D721Med (cell line): Measurements from ENCODE around the gene RAB3C.

Experiments
- DNase-seq: peaks from one replicate; pipeline ENCODE4 v3.0.0; 2011; ENCODE audit warnings: low spot score; ENCODE audit not compliant: insufficient read length
- FAIRE-seq: peaks from 2 replicates; lab custom pipeline; 2011; peaks lifted over from hg19 to GRCh38; lab: Jason Lieb, UNC
- TF ChIP-seq, protein P1 (sequence below): IDR thresholded peaks from 2 replicates; pipeline ENCODE4 v1.5.1; 2012; ENCODE audit warnings: mild to moderate bottlenecking, control low read depth; ENCODE audit not compliant: insufficient read depth; ENCODE audit errors: missing control alignments

The RAB3C gene

DNA sequence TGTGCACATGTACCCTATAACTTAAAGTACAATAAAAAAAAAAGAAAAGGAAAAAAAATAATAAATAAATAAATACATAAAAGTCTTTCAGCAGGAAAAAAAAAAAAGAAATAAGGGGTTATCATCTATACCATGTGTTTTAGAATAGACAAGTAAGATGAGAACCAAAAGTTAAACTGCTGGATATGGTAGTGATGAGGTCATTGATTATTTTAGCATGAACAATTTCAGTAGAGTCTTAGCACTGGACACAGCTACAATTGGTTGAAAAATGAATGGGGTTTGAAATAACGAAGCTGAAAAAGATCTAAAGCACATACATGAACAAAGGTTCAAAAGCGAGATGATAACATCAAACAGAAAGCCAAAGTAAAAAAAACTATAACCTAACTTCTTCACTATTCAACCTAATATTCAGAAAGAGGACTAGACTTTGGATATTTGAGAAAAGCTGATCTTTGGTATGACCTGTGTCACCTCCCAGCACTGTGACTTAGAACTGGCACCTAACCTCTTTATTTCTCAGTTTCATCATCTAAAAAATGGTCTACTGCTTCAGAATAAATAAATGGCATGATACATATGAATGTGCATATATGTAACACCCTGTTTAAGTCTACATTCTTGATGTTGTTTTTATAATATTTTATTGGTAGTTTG, 133.3 kb downstream of the RAB3C start:
- FAIRE-seq (peak; percentile 48), DNase-seq (no peak)
- TF ChIP-seq, protein P1, sequence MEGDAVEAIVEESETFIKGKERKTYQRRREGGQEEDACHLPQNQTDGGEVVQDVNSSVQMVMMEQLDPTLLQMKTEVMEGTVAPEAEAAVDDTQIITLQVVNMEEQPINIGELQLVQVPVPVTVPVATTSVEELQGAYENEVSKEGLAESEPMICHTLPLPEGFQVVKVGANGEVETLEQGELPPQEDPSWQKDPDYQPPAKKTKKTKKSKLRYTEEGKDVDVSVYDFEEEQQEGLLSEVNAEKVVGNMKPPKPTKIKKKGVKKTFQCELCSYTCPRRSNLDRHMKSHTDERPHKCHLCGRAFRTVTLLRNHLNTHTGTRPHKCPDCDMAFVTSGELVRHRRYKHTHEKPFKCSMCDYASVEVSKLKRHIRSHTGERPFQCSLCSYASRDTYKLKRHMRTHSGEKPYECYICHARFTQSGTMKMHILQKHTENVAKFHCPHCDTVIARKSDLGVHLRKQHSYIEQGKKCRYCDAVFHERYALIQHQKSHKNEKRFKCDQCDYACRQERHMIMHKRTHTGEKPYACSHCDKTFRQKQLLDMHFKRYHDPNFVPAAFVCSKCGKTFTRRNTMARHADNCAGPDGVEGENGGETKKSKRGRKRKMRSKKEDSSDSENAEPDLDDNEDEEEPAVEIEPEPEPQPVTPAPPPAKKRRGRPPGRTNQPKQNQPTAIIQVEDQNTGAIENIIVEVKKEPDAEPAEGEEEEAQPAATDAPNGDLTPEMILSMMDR: no peak

DNA sequence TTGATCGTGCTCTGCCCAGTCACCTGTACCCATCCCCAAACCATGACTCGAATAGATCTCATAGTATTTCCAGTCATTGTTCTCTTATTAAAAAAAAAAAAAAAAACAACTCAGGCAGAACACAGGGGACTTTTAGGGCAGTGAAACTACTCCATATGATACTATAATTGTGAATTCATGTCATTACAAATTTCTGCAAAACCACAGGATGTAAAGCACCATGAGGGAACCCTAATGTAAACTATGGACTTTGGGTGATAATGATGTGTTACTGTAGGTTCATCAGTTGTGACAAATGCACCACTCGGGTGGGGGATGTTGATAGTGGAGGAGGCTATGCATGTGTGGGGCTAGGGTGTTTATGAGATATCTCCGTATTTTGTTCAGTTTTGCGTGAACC, 133.8 kb downstream of the RAB3C start:
- TF ChIP-seq, protein P1: no peak
- FAIRE-seq: no peak

GRCh38 chr5:58717303-58718007, 134.6 kb downstream of the RAB3C start:
- FAIRE-seq: no peak

More for the DNA sequence above, 133.8 kb downstream of the RAB3C start:
- DNase-seq: no peak

DNA sequence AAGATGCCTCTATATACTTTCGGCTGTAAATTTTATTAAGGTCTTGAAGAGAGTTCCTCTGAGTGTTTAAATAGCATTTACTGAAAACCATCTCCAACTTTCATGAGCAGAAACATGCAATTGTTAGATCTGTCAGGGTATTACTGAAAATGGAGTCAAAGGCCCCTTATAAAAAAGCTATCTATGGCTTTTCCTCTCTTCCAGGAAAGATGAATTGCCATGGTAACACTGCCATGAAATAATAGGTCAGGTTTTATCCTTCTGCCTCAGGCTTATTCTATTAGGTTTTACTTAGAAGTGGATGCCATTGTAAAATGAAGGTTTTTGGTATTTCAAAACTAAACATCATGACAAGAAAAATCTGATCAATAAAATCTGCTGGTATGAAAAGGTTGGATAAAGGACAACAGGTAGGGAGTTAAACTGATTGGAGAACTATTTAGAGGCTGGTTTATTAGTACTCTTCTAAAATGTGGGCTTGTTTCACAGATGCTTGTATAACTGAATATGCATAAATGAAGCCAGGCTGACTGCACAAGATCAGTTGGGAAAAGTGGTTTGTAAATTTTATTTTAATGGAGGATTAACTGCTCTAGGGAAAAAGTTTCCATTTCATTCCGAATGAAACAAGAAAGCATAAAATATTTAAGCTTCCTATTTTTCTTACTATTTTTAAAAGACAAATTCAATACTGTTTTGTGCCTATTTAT, 135.5 kb downstream of the RAB3C start:
- TF ChIP-seq, protein P1: no peak
- FAIRE-seq (no peak), DNase-seq (no peak)

More at GRCh38 chr5:58717303-58718007, 134.6 kb downstream of the RAB3C start:
- no peak for DNase-seq
- TF ChIP-seq, protein P1: no peak

DNA sequence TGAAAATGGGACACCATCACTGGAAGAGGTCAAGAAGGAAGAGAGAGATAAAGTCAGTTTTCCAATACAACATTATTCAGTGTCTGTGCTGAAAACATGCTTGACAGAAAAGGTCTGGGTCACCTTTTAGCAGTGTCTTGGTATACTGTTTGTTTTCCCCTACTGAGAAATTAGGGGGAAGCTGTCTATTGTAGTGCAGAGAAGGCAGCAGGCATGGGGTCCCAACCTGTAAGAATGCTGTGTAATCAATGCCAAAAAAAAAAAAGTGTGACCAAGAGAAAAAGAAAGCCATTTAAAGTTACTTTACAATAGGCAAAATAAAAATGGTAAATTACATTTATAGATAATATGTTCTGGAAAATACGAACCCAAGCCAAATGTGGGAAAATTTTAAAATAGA, 139.3 kb downstream of the RAB3C start:
- no peak for FAIRE-seq

GRCh38 chr5:58724992-58725391, 142.1 kb downstream of the RAB3C start:
- DNase-seq (no peak), FAIRE-seq (no peak)
- TF ChIP-seq, protein P1: no peak

More for the DNA sequence above, 139.3 kb downstream of the RAB3C start:
- DNase-seq: no peak
- TF ChIP-seq, protein P1: no peak
